Breast epithelium (tissue), 4 donors: ENCODE measurements around the gene TCL1A. TPM values are rescaled to one million over a fixed set of nuclear protein-coding genes. Genes with fewer than 3 reads are reported as not detected.

Source experiments
- DNase-seq, 2 donors: peaks; one replicate each; pipeline ENCODE4 v3.0.0-alpha.2; 2019; ENCODE audit warnings: low spot score in 2 of 2
- H3K27ac ChIP-seq, 2 donors: fragments of 200-600 bp; sonication (generic) in 1 of 2; one replicate each; pipeline ENCODE4 v1.5.1; 2016 to 2019; ENCODE audit warnings: mild to moderate bottlenecking in 1 of 2
- H3K27me3 ChIP-seq, 2 donors: fragments of 200-600 bp; sonication (generic) in 1 of 2; one replicate each; pipeline versions ENCODE4 v1.5.1 to v1.6.0; 2017 to 2019; ENCODE audit warnings: control low read depth in 1 of 2, mild to moderate bottlenecking in 1 of 2
- H3K36me3 ChIP-seq: fragments of 200-600 bp; one replicate; pipeline ENCODE4 v1.5.1; 2019
- H3K4me1 ChIP-seq, 2 donors: fragments of 200-600 bp; sonication (generic); one replicate each; pipeline ENCODE4 v1.5.1; 2016 to 2019; ENCODE audit warnings: control low read depth in 1 of 2
- H3K4me3 ChIP-seq, 3 donors: fragments of 200-600 bp; sonication (generic); 1 replicate in 2 of 3; 2 replicates in 1 of 3; pipeline ENCODE4 v1.5.1; 2016 to 2019; ENCODE audit warnings: mild to moderate bottlenecking in 3 of 3, moderate library complexity in 2 of 3
- H3K9me3 ChIP-seq, 2 donors: fragments of 200-600 bp; sonication (generic) in 1 of 2; one replicate each; pipeline ENCODE4 v1.5.1; 2016 to 2019; ENCODE audit warnings: control low read depth in 1 of 2
- CTCF ChIP-seq, 3 donors: fragments of 450-650 bp; IDR thresholded peaks; one replicate each; pipeline ENCODE4 v1.5.1; 2016 to 2017; ENCODE audit warnings: antibody characterized with exemption in 3 of 3, mild to moderate bottlenecking in 3 of 3, moderate library complexity in 3 of 3
- POLR2A ChIP-seq: fragments of 450-650 bp; IDR thresholded peaks from one replicate; pipeline ENCODE4 v1.6.1; 2016; ENCODE audit warnings: antibody characterized with exemption, mild to moderate bottlenecking, moderate library complexity
- POLR2AphosphoS5 ChIP-seq, 3 donors: sonication (generic); formaldehyde crosslinking; IDR thresholded peaks; one replicate each; pipeline ENCODE4 v1.6.1; 2017; ENCODE audit warnings: antibody characterized with exemption in 3 of 3
- intact Hi-C: fragments of 100-400 bp; cut with DNase I; formaldehyde crosslinking; loops from one replicate; pipeline ENCODE4 v1.15.1; 2023; ENCODE audit warnings: low total_unique reads
- total RNA-seq, 3 donors: library from RNA; depleted of rRNA; stranded (reverse); fragments of >200 nt; gene quantifications; one replicate each; pipeline ENCODE4 v1.1.0, GENCODE V29; 2016

The TCL1A gene
- total RNA-seq, 3 donors from 2014 or later: not detected

- Histone ChIP-seq H3K9me3 (no peaks in the 10 kb centered on the region), H3K4me3 (no peak overlapping the region), H3K27ac (no peak overlapping the region), H3K27me3 (peaks cover 0 to 18% of the 10 kb centered on the region in 2 donors), H3K4me1 (no peaks in the 10 kb centered on the region), H3K36me3 (no peaks in the 10 kb centered on the region)
- no peak for DNase-seq
- intact Hi-C loops: no loop called here
- TF ChIP-seq CTCF (IDR thresholded peaks at IDR 0.05) (no peak), POLR2AphosphoS5 (IDR thresholded peaks at IDR 0.05) (no peak), POLR2A (no peak)
Observed at GRCh38 chr14:95695051-95695450, 18.9 kb downstream of the TCL1A start.

- H3K27ac ChIP-seq: no peak overlapping the region
- TF ChIP-seq POLR2A: no peak
- TF ChIP-seq CTCF (IDR thresholded peaks at IDR 0.05): no peak
- TF ChIP-seq POLR2AphosphoS5 (IDR thresholded peaks at IDR 0.05): no peak
- no peak for DNase-seq
- H3K36me3 ChIP-seq: no peaks in the 10 kb centered on the region
- H3K27me3 ChIP-seq: peaks cover 0 to 18% of the 10 kb centered on the region in 2 donors
- no peaks in the 10 kb centered on the region for H3K4me1 ChIP-seq
- H3K4me3 ChIP-seq: no peak overlapping the region
- no peaks in the 10 kb centered on the region for H3K9me3 ChIP-seq
- intact Hi-C loops: loop anchor here (5.0 kb wide), 1 partner anchor 1930 kb away; no protein-coding TSS in a partner anchor
Observed at GRCh38 chr14:95692109-95692508, 21.8 kb downstream of the TCL1A start.

GRCh38 chr14:95691591-95691990, 22.3 kb downstream of the TCL1A start:
- TF ChIP-seq POLR2A (no peak), POLR2AphosphoS5 (IDR thresholded peaks at IDR 0.05) (no peak), CTCF (IDR thresholded peaks at IDR 0.05) (no peak)
- DNase-seq: no peak
- no peaks in the 10 kb centered on the region for H3K4me1 ChIP-seq
- H3K36me3 ChIP-seq: no peaks in the 10 kb centered on the region
- H3K9me3 ChIP-seq: no peaks in the 10 kb centered on the region
- no peak overlapping the region for H3K27ac ChIP-seq
- no peak overlapping the region for H3K4me3 ChIP-seq
- H3K27me3 ChIP-seq: peaks cover 0 to 21% of the 10 kb centered on the region in 2 donors
- intact Hi-C loops: loop anchor here (5.0 kb wide), 1 partner anchor 1929 kb away; no protein-coding TSS in a partner anchor

GRCh38 chr14:95690815-95691214, 23.1 kb downstream of the TCL1A start:
- intact Hi-C loops: loop anchor here (5.0 kb wide), 1 partner anchor 1929 kb away; no protein-coding TSS in a partner anchor
- no peak for DNase-seq

GRCh38 chr14:95689441-95689840, 24.5 kb downstream of the TCL1A start:
- Histone ChIP-seq H3K27me3 (peaks cover 0 to 27% of the 10 kb centered on the region in 2 donors), H3K4me3 (no peak overlapping the region), H3K27ac (no peak overlapping the region), H3K36me3 (no peaks in the 10 kb centered on the region), H3K4me1 (no peaks in the 10 kb centered on the region), H3K9me3 (no peaks in the 10 kb centered on the region)
- no peak for DNase-seq
- intact Hi-C loops: no loop called here
- no peak for TF ChIP-seq POLR2AphosphoS5 (IDR thresholded peaks at IDR 0.05)
- TF ChIP-seq POLR2A: no peak
- no peak for TF ChIP-seq CTCF (IDR thresholded peaks at IDR 0.05)

More at GRCh38 chr14:95690815-95691214, 23.1 kb downstream of the TCL1A start:
- no peaks in the 10 kb centered on the region for H3K4me1 ChIP-seq
- H3K36me3 ChIP-seq: no peaks in the 10 kb centered on the region
- H3K9me3 ChIP-seq: no peaks in the 10 kb centered on the region
- H3K27ac ChIP-seq: no peak overlapping the region
- TF ChIP-seq CTCF (IDR thresholded peaks at IDR 0.05) (no peak), POLR2AphosphoS5 (IDR thresholded peaks at IDR 0.05) (no peak), POLR2A (no peak)
- no peak overlapping the region for H3K4me3 ChIP-seq
- H3K27me3 ChIP-seq: peaks cover 0 to 24% of the 10 kb centered on the region in 2 donors
